ENCODE data around the gene PRICKLE3. TPM values are rescaled to one million over a fixed set of nuclear protein-coding genes. Genes with fewer than 3 reads are reported as not detected.

PRICKLE3 gene
- polyA plus RNA-seq, 3 donors = 4.4 to 22.3 (median 5.4) TPM

DNA sequence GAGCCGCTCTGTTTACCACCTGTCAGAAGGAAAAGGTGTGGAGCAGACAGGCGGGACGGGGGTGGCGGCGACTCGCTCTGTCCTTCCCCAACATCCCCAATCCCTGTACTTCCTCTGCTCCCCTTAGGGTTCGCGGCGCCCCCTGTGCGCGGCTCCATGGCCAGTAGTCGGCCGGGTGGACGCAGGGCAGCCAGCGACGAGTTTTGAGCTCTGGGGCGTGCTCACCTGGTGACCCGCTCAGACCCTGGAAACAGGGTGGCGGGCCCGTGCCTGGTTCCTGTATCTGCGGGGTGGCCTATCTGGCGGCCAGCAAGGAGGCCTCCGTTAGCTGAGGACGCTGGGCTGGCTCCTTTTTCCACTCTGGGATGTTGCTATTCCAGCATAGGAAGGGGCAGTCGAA lies 29.0 kb downstream of the PRICKLE3 start:
- Histone ChIP-seq H3K4me2 (replicated peaks; ENCODE audit: extremely low read depth, low read length, poor library complexity, severe bottlenecking) (no peak overlapping the region), H3K4me1 (ENCODE audit: control insufficient read depth in 1 of 2, insufficient read depth in 2 of 2, low read length in 2 of 2) (peaks cover 15 to 20% of the 10 kb centered on the region in 2 donors), H3K9ac (ENCODE audit: insufficient read depth, low read length, poor library complexity, severe bottlenecking) (no peak overlapping the region), H3K27me3 (ENCODE audit: control insufficient read depth in 2 of 2, insufficient read depth in 2 of 2, low read length in 2 of 2) (no peaks in the 10 kb centered on the region), H3K4me3 (replicated peaks in 1 of 3; ENCODE audit: low read depth in 2 of 3, low read length in 3 of 3) (no peak overlapping the region), H2AFZ (ENCODE audit: insufficient read depth, low read depth, low read length, poor library complexity, severe bottlenecking) (no peak overlapping the region), H3K79me2 (ENCODE audit: insufficient read depth, low read length) (no peaks in the 10 kb centered on the region), H3K27ac (ENCODE audit: low read depth in 1 of 2, low read length in 2 of 2) (no peak overlapping the region), H3K36me3 (replicated peaks in 1 of 2; ENCODE audit: control insufficient read depth in 1 of 2, insufficient read depth in 2 of 2, low read length in 2 of 2) (no peaks in the 10 kb centered on the region), H3K9me3 (replicated peaks in 1 of 2; ENCODE audit: control insufficient read depth in 1 of 2, insufficient read depth in 1 of 2, low read length in 2 of 2) (no peaks in the 10 kb centered on the region), H4K20me1 (ENCODE audit: insufficient read depth, low read length) (no peaks in the 10 kb centered on the region)
- TF ChIP-seq, protein P1, sequence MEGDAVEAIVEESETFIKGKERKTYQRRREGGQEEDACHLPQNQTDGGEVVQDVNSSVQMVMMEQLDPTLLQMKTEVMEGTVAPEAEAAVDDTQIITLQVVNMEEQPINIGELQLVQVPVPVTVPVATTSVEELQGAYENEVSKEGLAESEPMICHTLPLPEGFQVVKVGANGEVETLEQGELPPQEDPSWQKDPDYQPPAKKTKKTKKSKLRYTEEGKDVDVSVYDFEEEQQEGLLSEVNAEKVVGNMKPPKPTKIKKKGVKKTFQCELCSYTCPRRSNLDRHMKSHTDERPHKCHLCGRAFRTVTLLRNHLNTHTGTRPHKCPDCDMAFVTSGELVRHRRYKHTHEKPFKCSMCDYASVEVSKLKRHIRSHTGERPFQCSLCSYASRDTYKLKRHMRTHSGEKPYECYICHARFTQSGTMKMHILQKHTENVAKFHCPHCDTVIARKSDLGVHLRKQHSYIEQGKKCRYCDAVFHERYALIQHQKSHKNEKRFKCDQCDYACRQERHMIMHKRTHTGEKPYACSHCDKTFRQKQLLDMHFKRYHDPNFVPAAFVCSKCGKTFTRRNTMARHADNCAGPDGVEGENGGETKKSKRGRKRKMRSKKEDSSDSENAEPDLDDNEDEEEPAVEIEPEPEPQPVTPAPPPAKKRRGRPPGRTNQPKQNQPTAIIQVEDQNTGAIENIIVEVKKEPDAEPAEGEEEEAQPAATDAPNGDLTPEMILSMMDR (IDR thresholded peaks at IDR 0.05) = no peak
- WGBS (ENCODE audit: insufficient coverage) = 90% methylated on average over 15 of the region's 25 CpGs
- Mint-ChIP-seq H3K4me1 (peaks cover 20% of the 10 kb centered on the region), H3K9me3 (peaks cover 0 to 9% (median 5%) of the 10 kb centered on the region in 7 donors), H3K4me3 (no peak overlapping the region), H3K36me3 (no peaks in the 10 kb centered on the region), H3K27ac (peak overlapping the region in 1 of 7 donors; percentile 19), H3K27me3 (ENCODE audit: low read depth in 3 of 3) (peaks cover 0 to 2% (median 0%) of the 10 kb centered on the region in 3 donors)
- no peak for DNase-seq
- intact Hi-C loops (cut with micrococcal nuclease) = no loop called here

DNA sequence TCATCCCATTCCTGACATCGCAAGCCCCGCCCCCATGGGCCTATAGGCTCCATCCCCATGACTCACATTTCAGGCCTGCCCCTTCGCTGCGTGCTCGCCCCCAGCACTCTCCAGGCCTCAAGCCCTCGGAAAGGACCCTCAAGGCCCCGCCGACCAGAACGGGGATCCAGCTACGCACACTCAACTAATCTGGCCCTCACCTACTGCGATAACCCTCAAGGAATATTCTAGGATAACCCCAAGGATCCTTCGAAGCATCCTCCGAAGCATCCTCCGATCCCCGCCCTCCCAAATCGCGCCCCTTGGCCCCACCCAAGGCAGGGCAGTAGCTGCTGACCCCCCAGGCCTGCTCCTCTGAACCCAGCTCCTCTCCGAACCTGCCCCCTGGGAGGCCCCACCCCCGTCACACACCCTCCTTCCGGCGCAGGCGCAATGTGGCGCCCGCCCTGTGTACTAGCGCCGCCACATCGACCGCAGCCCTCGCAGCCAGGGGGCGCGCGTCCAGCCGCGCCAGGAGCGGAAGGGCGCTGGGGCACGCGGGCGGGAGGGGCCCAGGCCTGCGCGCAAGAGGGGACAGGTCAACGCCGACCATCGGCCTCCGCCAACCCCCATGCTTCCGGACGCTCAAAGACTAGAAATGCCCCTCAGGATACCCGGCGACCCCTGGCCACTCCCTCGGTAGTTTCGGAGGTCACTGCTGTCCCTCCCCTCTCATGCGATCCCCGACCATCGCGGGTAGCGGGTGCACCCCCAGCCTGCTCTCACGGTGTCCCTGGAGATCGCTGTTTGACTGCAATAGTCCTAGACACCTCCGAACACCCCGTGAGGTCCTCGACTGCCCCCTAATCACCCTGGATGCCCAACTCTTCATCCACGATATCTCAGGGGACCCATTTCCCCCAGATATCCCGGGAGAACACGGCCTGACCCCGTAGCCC lies 30.0 kb downstream of the PRICKLE3 start:
- intact Hi-C loops (cut with micrococcal nuclease) = no loop called here
- H3K4me2 ChIP-seq (replicated peaks; ENCODE audit: extremely low read depth, low read length, poor library complexity, severe bottlenecking) = peak overlapping the region; percentile 70
- no peaks in the 10 kb centered on the region for H3K36me3 ChIP-seq (replicated peaks in 1 of 2; ENCODE audit: control insufficient read depth in 1 of 2, insufficient read depth in 2 of 2, low read length in 2 of 2)
- no peaks in the 10 kb centered on the region for H4K20me1 ChIP-seq (ENCODE audit: insufficient read depth, low read length)
- H3K36me3 Mint-ChIP-seq = no peaks in the 10 kb centered on the region
- H3K27me3 ChIP-seq (ENCODE audit: control insufficient read depth in 2 of 2, insufficient read depth in 2 of 2, low read length in 2 of 2) = no peaks in the 10 kb centered on the region
- peak overlapping the region; percentile 76 for H2AFZ ChIP-seq (ENCODE audit: insufficient read depth, low read depth, low read length, poor library complexity, severe bottlenecking)
- DNase-seq = peak; percentile 75 to 82 (median 81)
- H3K79me2 ChIP-seq (ENCODE audit: insufficient read depth, low read length) = no peaks in the 10 kb centered on the region
- peak overlapping the region; percentile 82 to 91 for H3K4me3 Mint-ChIP-seq
- peak overlapping the region; percentile 79 for H3K9ac ChIP-seq (ENCODE audit: insufficient read depth, low read length, poor library complexity, severe bottlenecking)
- peak overlapping the region; percentile 91 to 93 for H3K27ac ChIP-seq (ENCODE audit: low read depth in 1 of 2, low read length in 2 of 2)
- H3K4me1 Mint-ChIP-seq = peaks cover 20% of the 10 kb centered on the region
- TF ChIP-seq, protein P1 (IDR thresholded peaks at IDR 0.05) = peak; percentile 68
- peaks cover 15 to 20% of the 10 kb centered on the region in 2 donors for H3K4me1 ChIP-seq (ENCODE audit: control insufficient read depth in 1 of 2, insufficient read depth in 2 of 2, low read length in 2 of 2)
- no peaks in the 10 kb centered on the region for H3K9me3 ChIP-seq (replicated peaks in 1 of 2; ENCODE audit: control insufficient read depth in 1 of 2, insufficient read depth in 1 of 2, low read length in 2 of 2)
- H3K4me3 ChIP-seq (replicated peaks in 1 of 3; ENCODE audit: low read depth in 2 of 3, low read length in 3 of 3) = peak overlapping the region; percentile 37 to 72 (median 56)
- H3K27ac Mint-ChIP-seq = peak overlapping the region; percentile 96 to 98 (median 97)
- H3K9me3 Mint-ChIP-seq = peaks cover 0 to 13% (median 5%) of the 10 kb centered on the region in 7 donors
- H3K27me3 Mint-ChIP-seq (ENCODE audit: low read depth in 3 of 3) = no peaks in the 10 kb centered on the region
- WGBS (ENCODE audit: insufficient coverage) = under 1% methylated on average over 35 of the region's 65 CpGs
